Choroid plexus epithelial cell (primary cell): ENCODE data around the gene ZPR1.

Experiments used
- DNase-seq: peaks from one replicate; pipeline ENCODE4 v3.0.0-alpha.2; 2010; ENCODE audit warnings: low read depth
- H3K4me3 ChIP-seq: 2 replicates; pipeline ENCODE4 v1.5.1; 2011; ENCODE audit warnings: low read depth, mild to moderate bottlenecking, control low read depth, low read length, moderate library complexity
- TF ChIP-seq, protein P1 (sequence below): conservative IDR thresholded peaks from 2 replicates; pipeline ENCODE4 v1.5.1; 2011; ENCODE audit warnings: low read depth, mild to moderate bottlenecking, control low read depth, inconsistent platforms, low read length, moderate library complexity

Gene ZPR1

DNA sequence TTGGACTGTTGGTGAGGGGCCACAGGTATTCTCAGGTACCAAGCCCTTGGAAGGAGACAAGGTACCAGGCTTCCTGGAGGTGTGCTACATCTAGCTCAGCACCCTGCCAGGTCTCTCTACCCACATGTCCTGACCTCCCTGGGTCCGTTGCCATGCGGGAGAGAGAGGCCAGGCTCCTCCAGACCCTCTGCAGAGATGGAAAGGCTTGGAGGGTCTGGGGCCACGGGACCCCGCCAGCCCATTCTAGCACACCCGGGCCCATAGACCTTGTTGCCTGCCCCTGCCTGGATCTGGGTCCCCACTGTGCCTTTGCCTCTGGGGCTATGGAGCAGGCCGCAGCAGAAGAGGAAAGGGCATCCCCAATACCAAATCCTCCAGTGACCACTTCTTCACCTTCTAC, 39.6 kb upstream of the ZPR1 start:
- no peak for DNase-seq
- TF ChIP-seq, protein P1, sequence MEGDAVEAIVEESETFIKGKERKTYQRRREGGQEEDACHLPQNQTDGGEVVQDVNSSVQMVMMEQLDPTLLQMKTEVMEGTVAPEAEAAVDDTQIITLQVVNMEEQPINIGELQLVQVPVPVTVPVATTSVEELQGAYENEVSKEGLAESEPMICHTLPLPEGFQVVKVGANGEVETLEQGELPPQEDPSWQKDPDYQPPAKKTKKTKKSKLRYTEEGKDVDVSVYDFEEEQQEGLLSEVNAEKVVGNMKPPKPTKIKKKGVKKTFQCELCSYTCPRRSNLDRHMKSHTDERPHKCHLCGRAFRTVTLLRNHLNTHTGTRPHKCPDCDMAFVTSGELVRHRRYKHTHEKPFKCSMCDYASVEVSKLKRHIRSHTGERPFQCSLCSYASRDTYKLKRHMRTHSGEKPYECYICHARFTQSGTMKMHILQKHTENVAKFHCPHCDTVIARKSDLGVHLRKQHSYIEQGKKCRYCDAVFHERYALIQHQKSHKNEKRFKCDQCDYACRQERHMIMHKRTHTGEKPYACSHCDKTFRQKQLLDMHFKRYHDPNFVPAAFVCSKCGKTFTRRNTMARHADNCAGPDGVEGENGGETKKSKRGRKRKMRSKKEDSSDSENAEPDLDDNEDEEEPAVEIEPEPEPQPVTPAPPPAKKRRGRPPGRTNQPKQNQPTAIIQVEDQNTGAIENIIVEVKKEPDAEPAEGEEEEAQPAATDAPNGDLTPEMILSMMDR: no peak
- H3K4me3 ChIP-seq: no peak overlapping the region

DNA sequence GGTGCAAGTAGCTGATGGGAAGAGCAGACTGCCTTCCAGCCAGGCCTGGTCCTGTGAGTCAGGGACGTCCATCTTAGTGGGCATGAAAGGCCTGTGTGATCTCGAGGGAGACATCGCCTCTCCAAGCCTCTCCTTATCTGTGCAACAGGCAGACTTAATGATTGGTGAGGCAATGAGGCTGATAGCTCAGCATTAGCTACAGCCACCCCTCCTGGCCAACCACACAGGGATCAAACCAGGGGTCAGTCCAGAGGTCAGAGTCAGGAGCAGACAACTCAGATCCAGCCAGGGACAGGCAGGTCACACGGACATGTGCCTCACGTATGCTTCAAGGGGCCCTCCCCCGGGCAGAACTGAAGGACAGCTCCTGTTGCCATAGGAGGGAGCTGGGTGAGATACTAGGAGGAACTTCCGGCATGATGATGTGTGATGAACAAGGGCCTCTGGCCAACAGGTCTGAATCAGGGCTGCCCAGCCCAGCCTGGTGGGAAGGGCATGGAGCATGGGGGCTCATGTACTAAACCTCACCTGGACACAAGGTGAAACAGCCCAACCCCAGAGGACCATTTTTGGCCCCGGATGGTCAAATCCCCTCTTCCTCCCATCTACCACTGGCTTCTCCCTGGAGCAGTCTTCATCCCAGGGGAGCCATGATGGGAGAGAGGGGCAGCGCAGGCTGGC, 39.1 kb upstream of the ZPR1 start:
- TF ChIP-seq, protein P1: no peak
- H3K4me3 ChIP-seq: no peak overlapping the region
- no peak for DNase-seq

DNA sequence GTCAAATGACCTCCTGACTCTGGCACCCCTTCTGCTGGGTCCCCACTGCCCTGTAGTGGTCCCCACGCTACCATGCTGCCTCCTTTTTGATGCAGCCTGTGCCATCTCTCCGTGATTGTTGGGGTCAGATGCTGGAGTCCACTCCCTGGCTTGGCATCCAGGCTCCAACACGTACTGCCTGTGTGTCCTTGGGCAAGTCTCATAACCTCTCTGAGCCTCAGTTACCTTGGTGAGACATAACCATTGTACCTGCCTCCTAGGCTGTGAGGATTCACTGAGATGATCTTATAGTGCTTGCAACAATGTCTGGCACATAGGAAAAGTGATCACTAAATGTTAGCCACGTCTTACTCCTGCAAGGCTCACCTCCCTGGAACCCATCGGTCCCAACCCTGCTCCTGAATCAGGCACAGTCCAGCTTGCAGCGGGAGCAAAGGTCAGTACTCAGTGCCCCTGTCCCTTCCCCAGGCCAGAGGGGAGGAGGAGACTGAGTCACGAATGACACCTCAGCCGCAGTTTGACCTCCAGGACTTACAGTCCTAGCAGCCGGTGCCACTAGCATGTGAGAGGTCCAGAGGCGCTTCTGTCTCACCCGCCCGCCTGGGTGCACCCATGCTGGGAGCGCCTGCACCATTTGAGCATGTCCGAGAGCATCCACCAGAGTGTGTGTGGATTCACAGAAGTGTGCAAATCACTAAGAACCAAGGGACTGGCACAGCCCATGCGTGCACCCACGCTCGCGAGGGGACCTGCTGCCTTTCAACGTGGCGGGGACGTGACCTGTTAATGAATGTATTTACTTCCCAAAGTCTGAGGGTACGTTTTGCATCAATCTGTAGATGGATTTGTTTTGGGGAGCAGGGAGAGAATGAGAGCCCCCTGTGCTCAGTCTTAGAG, 38.3 kb upstream of the ZPR1 start:
- TF ChIP-seq, protein P1: no peak
- DNase-seq: no peak
- no peak overlapping the region for H3K4me3 ChIP-seq

DNA sequence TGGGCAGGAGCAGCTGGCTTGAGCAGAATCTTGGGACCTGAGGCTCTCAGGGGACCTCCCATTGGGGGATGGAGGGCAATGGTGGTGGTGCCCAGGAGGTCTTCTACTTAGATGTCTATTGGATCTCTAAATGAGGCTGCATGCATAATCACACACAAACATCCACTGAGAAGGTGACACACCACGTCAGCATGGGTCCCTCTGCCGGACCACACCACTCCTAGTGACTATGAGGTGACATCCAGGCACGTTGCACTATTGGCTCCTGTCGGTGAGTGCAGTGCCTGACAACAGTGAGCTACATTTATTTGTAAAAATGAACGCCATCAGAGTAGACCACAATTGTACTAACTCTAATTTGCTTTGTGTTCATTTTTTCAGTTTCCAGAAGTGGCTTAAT, 37.6 kb upstream of the ZPR1 start:
- no peak for DNase-seq
- no peak overlapping the region for H3K4me3 ChIP-seq
- TF ChIP-seq, protein P1: no peak

DNA sequence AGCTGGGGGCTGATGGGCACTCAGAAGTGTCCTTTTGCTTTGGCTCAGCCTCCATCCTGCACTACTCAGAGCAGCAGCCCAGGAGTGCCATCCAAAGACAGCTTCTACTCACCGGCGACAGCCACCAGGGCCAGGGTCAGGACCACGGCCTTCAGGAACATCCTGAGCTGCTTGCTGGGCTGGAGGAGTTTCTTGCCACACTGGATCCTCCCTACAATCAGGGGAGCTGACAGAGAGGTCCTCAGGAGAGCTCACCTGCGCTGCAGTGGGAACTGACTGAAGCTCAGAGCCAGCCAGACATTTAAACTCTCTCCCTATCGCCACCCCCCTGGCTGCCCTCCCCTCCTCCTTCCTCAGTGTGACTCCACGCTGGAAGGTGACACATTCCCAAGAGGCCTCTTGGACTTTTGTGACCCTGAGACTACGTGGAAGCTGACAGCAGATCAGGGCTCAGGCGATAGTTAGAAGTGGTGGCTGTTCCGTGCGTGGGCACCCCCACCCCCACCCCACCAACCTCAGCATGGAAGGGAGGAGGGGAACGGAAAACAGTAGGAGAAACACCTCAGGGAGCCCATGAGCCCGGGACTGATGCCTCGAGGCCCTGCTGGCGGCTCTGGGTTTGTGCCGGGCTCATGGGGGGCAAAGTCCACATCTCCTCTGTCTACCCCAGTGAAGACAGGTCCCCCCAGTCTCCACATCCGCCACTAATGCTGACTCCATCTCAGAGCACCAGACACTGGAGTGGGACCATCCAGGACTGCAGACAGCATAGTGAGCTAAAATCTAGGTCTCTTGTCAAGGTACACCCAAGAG, 35.4 kb upstream of the ZPR1 start, which contains the start of gene APOA4:
APOA4 (minus strand) TSS at position 274 of the 813 bp plus-strand sequence; CDS start at position 161, 113 bp downstream.
- TF ChIP-seq, protein P1: no peak
- no peak within 1 kb of the TSS for H3K4me3 ChIP-seq
- DNase-seq: no peak

DNA sequence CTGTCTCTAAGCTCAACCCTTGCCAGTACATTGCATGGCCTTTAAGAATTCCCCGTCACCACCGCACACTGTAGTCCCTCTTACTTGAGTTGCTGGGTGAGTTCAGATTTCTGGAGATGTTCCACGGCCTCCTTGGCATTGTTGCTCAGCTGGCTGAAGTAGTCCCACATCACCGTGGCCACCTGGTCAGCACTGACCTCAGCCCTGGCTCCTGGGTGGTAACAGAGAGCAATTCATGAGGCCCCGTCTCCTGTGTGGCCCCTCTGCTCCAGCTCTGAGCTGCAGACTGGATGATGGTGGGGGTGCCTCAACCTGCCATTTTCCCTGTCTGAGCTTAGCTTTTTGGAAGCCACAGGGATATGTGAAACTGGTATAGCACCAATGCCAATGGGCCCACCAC, 34.8 kb upstream of the ZPR1 start:
- H3K4me3 ChIP-seq: no peak overlapping the region
- TF ChIP-seq, protein P1: no peak
- DNase-seq: no peak
